H9 (cell line): ENCODE results near the gene LRRC3C. TPM values are rescaled to one million over a fixed set of nuclear protein-coding genes. Genes with fewer than 3 reads are reported as not detected.

Experiments used
- DNase-seq: peaks from one replicate; pipeline ENCODE4 v3.0.0-alpha.2; 2017
- H2AFZ ChIP-seq: one replicate; pipeline ENCODE4 v1.6.1; 2013; ENCODE audit warnings: mild to moderate bottlenecking, low read length, control low read depth, moderate library complexity
- H2AK5ac ChIP-seq: 2 replicates; pipeline ENCODE4 v1.6.1; 2013; ENCODE audit warnings: low read length, control low read depth, mixed read lengths; ENCODE audit not compliant: insufficient read length
- H2BK120ac ChIP-seq: one replicate; pipeline ENCODE4 v1.6.1; 2013; ENCODE audit warnings: low read depth, mild to moderate bottlenecking, low read length, control low read depth, inconsistent platforms; ENCODE audit not compliant: poor library complexity, severe bottlenecking
- H2BK12ac ChIP-seq: 2 replicates; pipeline ENCODE4 v1.6.1; 2013; ENCODE audit warnings: low read length, control low read depth, mixed read lengths, low read depth; ENCODE audit not compliant: insufficient read length
- H2BK15ac ChIP-seq: 2 replicates; pipeline ENCODE4 v1.6.1; 2013; ENCODE audit warnings: low read depth, low read length, control low read depth
- H2BK20ac ChIP-seq: one replicate; pipeline ENCODE4 v1.6.1; 2013; ENCODE audit warnings: low read depth, mild to moderate bottlenecking, low read length, control low read depth, inconsistent platforms; ENCODE audit not compliant: poor library complexity, severe bottlenecking
- H2BK5ac ChIP-seq: 2 replicates; pipeline ENCODE4 v1.6.1; 2013; ENCODE audit warnings: low read length, control low read depth, mixed read lengths; ENCODE audit not compliant: insufficient read length
- H3K14ac ChIP-seq: 2 replicates; pipeline ENCODE4 v1.6.1; 2013; ENCODE audit warnings: low read length, control low read depth; ENCODE audit not compliant: insufficient read depth
- H3K18ac ChIP-seq: 2 replicates; pipeline ENCODE4 v1.6.1; 2013; ENCODE audit warnings: low read depth, mild to moderate bottlenecking, mixed read lengths, low read length, control low read depth; ENCODE audit not compliant: insufficient read length
- H3K23ac ChIP-seq: 2 replicates; pipeline ENCODE4 v1.6.1; 2013; ENCODE audit warnings: low read length, control low read depth, mixed read lengths, low read depth; ENCODE audit not compliant: insufficient read length
- H3K23me2 ChIP-seq: 2 replicates; pipeline ENCODE4 v1.6.1; 2013; ENCODE audit warnings: low read depth, mild to moderate bottlenecking, mixed read lengths, low read length, control low read depth; ENCODE audit not compliant: insufficient read length, poor library complexity, severe bottlenecking
- H3K27ac ChIP-seq: 2 replicates; pipeline ENCODE4 v1.5.1; 2013; ENCODE audit warnings: low read length, control low read depth, mixed read lengths, low read depth; ENCODE audit not compliant: insufficient read length
- H3K27me3 ChIP-seq: 2 replicates; pipeline ENCODE4 v1.6.1; 2013; ENCODE audit warnings: low read length, control low read depth, inconsistent platforms; ENCODE audit not compliant: insufficient read depth
- H3K4ac ChIP-seq: 2 replicates; pipeline ENCODE4 v1.6.1; 2013; ENCODE audit warnings: low read depth, mild to moderate bottlenecking, control low read depth, inconsistent platforms, low read length, moderate library complexity
- H3K4me1 ChIP-seq: 2 replicates; pipeline ENCODE4 v1.6.1; 2013; ENCODE audit warnings: low read length, control low read depth, inconsistent platforms; ENCODE audit not compliant: insufficient read depth
- H3K4me2 ChIP-seq: 2 replicates; pipeline ENCODE4 v1.6.1; 2013; ENCODE audit warnings: low read length, control low read depth, mixed read lengths; ENCODE audit not compliant: insufficient read length, insufficient read depth
- H3K56ac ChIP-seq: 2 replicates; pipeline ENCODE4 v1.6.1; 2013; ENCODE audit warnings: low read depth, mild to moderate bottlenecking, mixed read lengths, low read length, control low read depth; ENCODE audit not compliant: insufficient read length
- H3K79me1 ChIP-seq: 2 replicates; pipeline ENCODE4 v1.6.1; 2013; ENCODE audit warnings: low read depth, mild to moderate bottlenecking, moderate library complexity, low read length, control low read depth, inconsistent platforms; ENCODE audit not compliant: insufficient read depth, poor library complexity, severe bottlenecking
- H3K79me2 ChIP-seq: 2 replicates; pipeline ENCODE4 v1.6.1; 2013; ENCODE audit warnings: low read length, control low read depth, inconsistent platforms; ENCODE audit not compliant: insufficient read depth
- H3K9ac ChIP-seq: 2 replicates; pipeline ENCODE4 v1.6.1; 2013; ENCODE audit warnings: low read length, control low read depth, mixed read lengths; ENCODE audit not compliant: insufficient read length; ENCODE audit errors: extremely low read depth
- H3K9me3 ChIP-seq: one replicate; pipeline ENCODE4 v1.6.1; 2013; ENCODE audit warnings: low read depth, low read length, inconsistent platforms; ENCODE audit not compliant: control insufficient read depth
- H3T11ph ChIP-seq: one replicate; pipeline ENCODE4 v1.6.1; 2013; ENCODE audit warnings: mild to moderate bottlenecking, low read length, control low read depth, inconsistent platforms
- H4K20me1 ChIP-seq: one replicate; pipeline ENCODE4 v1.6.1; 2013; ENCODE audit not compliant: control insufficient read depth, insufficient read length, insufficient read depth
- H4K5ac ChIP-seq: 2 replicates; pipeline ENCODE4 v1.6.1; 2013; ENCODE audit warnings: low read depth, mild to moderate bottlenecking, mixed read lengths, low read length, control low read depth; ENCODE audit not compliant: insufficient read length
- H4K8ac ChIP-seq: replicated peaks from 2 replicates; pipeline ENCODE4 v1.6.1; 2013; ENCODE audit warnings: low read length, control low read depth, mixed read lengths, low read depth; ENCODE audit not compliant: insufficient read length
- H4K91ac ChIP-seq: 2 replicates; pipeline ENCODE4 v1.6.1; 2013; ENCODE audit warnings: low read depth, mild to moderate bottlenecking, moderate library complexity, mixed read lengths, low read length, control low read depth; ENCODE audit not compliant: insufficient read length
- H3K27ac Mint-ChIP-seq, 3 experiments: 2 replicates in 2 of 3; 3 replicates in 1 of 3; pipeline ENCODE4 v1.8.0; 2020 to 2021; ENCODE audit warnings: mixed read lengths in 3 of 3, mild to moderate bottlenecking in 1 of 3, moderate library complexity in 1 of 3
- H3K27me3 Mint-ChIP-seq: 2 replicates; pipeline ENCODE4 v1.8.0; 2021; ENCODE audit warnings: low read depth, mild to moderate bottlenecking, moderate library complexity, mixed read lengths
- H3K36me3 Mint-ChIP-seq, 3 experiments: 2 replicates in 2 of 3; 3 replicates in 1 of 3; pipeline ENCODE4 v1.8.0; 2020 to 2021; ENCODE audit warnings: low read depth in 3 of 3, mixed read lengths in 3 of 3; ENCODE audit not compliant: insufficient read depth in 1 of 3
- H3K4me1 Mint-ChIP-seq, 2 experiments: 2 replicates each; pipeline ENCODE4 v1.8.0; 2020; ENCODE audit warnings: mixed read lengths in 2 of 2
- H3K4me3 Mint-ChIP-seq, 2 experiments: 2 replicates in 1 of 2; 3 replicates in 1 of 2; pipeline ENCODE4 v1.8.0; 2020 to 2021; ENCODE audit warnings: mild to moderate bottlenecking in 2 of 2, mixed read lengths in 2 of 2, moderate library complexity in 1 of 2
- H3K9me3 Mint-ChIP-seq, 2 experiments: 2 replicates in 1 of 2; 3 replicates in 1 of 2; pipeline ENCODE4 v1.8.0; 2020; ENCODE audit warnings: mild to moderate bottlenecking in 2 of 2, mixed read lengths in 2 of 2, moderate library complexity in 1 of 2
- CTCF ChIP-seq: fragments of 200-600 bp; sonication (generic); conservative IDR thresholded peaks from 3 replicates; pipeline ENCODE4 v1.8.0; 2021; ENCODE audit warnings: antibody characterized with exemption, mild to moderate bottlenecking
- WGBS: extraction: QIAGEN DNeasy Blood & Tissue Kit; methylation state at CpG from one replicate; pipeline ENCODE4 v1.1.7; 2013; ENCODE audit warnings: missing lambda C conversion rate, low lambda C conversion rate, mixed read lengths; ENCODE audit not compliant: insufficient read length; ENCODE audit errors: extremely low coverage; 5-methylcytosine and 5-hydroxymethylcytosine counted together
- total RNA-seq: library from RNA; stranded (reverse); gene quantifications from 2 replicates; pipeline ENCODE4 v1.2.1, GENCODE V29; 2021

Gene LRRC3C
- total RNA-seq, 1 experiment from 2014 or later = not detected

GRCh38 chr17:39904990-39905288 lies 22.6 kb upstream of the LRRC3C start:
- H3K23ac ChIP-seq = no peak overlapping the region
- no peak overlapping the region for H2AFZ ChIP-seq
- H3K27ac ChIP-seq = no peak overlapping the region
- Mint-ChIP-seq H3K9me3 (no peaks in the 10 kb centered on the region), H3K36me3 (peaks cover 4 to 11% (median 5%) of the 10 kb centered on the region in 3 experiments; a peak in 5 of 7 replicates), H3K4me1 (no peaks in the 10 kb centered on the region), H3K27me3 (no peaks in the 10 kb centered on the region), H3K27ac (no peak overlapping the region), H3K4me3 (no peak overlapping the region)
- no peak overlapping the region for H3K18ac ChIP-seq
- no peaks in the 10 kb centered on the region for H3K79me2 ChIP-seq
- no peak for TF ChIP-seq CTCF
- H4K20me1 ChIP-seq = no peaks in the 10 kb centered on the region
- H3K4me1 ChIP-seq = no peaks in the 10 kb centered on the region
- H3K9me3 ChIP-seq = no peaks in the 10 kb centered on the region
- H3K23me2 ChIP-seq = no peaks in the 10 kb centered on the region
- H2BK15ac ChIP-seq = no peak overlapping the region
- H3K9ac ChIP-seq = no peak overlapping the region
- no peak overlapping the region for H4K91ac ChIP-seq
- no peak overlapping the region for H2BK120ac ChIP-seq
- no peak overlapping the region for H3T11ph ChIP-seq
- no peak overlapping the region for H3K56ac ChIP-seq
- no peak overlapping the region for H2AK5ac ChIP-seq
- H2BK20ac ChIP-seq = no peak overlapping the region
- no peak overlapping the region for H3K4ac ChIP-seq
- H4K5ac ChIP-seq = no peak overlapping the region
- no peak overlapping the region for H2BK12ac ChIP-seq
- no peak overlapping the region for H2BK5ac ChIP-seq
- no CpG with 5 or more reads among the region's 3 CpGs for WGBS
- H3K27me3 ChIP-seq = no peaks in the 10 kb centered on the region
- no peaks in the 10 kb centered on the region for H3K79me1 ChIP-seq
- H4K8ac ChIP-seq = no peak overlapping the region
- H3K4me2 ChIP-seq = no peak overlapping the region
- H3K14ac ChIP-seq = no peak overlapping the region
- DNase-seq = no peak
